Globus pallidus (tissue), 1 donor: ENCODE results near the gene PCNX4.

Source experiments
- DNase-seq: peaks from one replicate; pipeline ENCODE4 v3.0.0-alpha.2; 2015; ENCODE audit warnings: low spot score

The PCNX4 gene

GRCh38 chr14:60174352-60175254, 82.9 kb downstream of the PCNX4 start:
- no peak for DNase-seq

GRCh38 chr14:60175255-60175902, 83.7 kb downstream of the PCNX4 start:
- DNase-seq, result no peak

DNA sequence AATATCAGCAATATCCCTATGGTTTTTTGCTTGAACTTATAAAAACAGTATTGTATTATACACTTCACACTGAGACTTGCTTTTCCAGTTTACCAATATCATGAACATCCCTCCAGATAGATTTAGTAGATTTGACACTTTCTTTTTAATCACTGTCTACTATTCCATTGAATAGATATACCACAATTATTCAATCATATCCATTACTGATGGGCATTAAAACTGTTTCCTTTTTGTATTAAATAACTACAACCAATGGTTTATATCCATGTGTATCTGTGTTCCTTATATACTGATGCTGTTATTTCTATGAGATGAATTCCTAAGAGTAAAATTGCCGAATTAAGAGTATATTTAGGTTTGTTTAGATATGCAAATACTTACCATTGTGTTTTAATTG, 86.4 kb downstream of the PCNX4 start:
- DNase-seq, result no peak

- no peak for DNase-seq
Observed at GRCh38 chr14:60178820-60179219, 87.1 kb downstream of the PCNX4 start.

GRCh38 chr14:60179431-60179869, 87.7 kb downstream of the PCNX4 start:
- DNase-seq, result no peak

DNA sequence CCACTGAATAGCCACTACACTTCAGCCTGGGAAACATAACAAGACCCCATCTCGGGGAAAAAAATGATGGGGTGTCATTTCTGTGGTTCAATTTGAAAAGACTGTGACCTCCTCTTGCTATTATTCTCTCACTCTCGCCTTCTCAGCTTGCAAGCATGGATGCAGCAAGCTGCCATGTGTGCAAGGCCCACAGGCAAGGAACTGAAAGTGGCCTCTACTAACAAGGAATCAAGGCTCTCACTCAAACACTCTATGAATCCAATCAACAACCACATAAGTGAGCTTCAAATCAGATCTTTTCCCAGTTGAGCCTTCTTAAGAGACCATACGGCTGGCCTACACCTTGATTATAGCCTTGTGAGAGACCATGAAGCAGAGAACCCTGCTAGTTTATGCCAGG, 91.4 kb downstream of the PCNX4 start:
- DNase-seq, result no peak

DNA sequence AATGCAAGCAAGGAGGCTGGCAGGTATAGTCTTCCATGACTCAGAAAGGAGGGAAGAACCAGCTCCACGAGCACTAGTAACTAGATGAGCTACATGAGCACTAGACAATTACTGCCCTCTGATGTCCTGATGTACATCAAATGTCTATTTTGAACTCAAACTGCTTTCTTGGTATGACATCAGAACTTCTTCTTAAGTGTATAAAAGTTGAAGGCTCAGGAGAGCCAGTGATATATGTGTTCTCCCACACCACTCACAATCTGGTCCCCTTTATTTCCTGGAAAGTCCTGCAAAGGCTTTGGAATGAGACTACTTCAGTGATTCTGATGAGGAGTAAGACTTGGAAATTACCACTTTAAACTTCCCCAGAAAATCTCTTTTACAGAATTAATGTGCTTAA, 92.0 kb downstream of the PCNX4 start:
- DNase-seq, result no peak

- peak; percentile 69 for DNase-seq
Observed at GRCh38 chr14:60184146-60184904, 92.6 kb downstream of the PCNX4 start.

GRCh38 chr14:60184905-60185555, 93.3 kb downstream of the PCNX4 start:
- DNase-seq, result no peak

DNA sequence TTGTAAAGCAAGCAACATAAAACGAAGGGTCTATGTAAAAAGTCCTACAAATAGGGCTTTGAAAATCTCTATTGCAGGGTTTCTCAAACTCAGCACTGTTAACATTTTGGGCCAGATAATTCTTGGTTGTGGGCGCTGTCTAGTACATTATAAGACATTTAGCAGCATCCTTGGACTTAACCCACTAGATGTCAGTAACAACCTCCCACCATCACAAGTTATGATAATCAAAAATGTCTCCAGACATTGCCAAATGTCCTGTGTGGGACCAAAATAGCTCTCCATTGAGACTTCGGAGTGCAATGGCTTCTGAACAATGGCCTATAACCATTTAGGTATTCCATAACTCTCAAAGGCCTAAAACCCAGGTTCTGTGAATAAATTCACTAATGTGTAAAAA, 96.4 kb downstream of the PCNX4 start:
- no peak for DNase-seq

DNA sequence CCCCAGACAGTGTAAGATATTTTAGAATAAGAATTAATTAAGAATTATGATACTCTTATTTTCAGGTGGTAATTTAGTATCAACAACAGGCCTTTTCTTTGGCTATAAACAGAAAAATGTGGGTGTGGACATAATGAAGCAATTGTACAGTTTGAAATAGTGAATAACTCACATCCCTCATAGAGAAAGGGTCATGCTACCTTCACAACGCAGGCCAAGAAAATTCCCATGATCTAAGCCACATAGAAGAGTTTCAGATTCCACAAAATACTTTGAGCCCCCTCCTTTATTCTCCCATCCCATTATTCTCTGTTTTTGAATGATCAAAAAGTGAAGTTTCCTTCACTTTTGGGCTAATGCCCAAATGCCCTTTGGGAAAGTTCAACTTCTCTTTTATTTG, 97.0 kb downstream of the PCNX4 start:
- DNase-seq, result no peak

DNA sequence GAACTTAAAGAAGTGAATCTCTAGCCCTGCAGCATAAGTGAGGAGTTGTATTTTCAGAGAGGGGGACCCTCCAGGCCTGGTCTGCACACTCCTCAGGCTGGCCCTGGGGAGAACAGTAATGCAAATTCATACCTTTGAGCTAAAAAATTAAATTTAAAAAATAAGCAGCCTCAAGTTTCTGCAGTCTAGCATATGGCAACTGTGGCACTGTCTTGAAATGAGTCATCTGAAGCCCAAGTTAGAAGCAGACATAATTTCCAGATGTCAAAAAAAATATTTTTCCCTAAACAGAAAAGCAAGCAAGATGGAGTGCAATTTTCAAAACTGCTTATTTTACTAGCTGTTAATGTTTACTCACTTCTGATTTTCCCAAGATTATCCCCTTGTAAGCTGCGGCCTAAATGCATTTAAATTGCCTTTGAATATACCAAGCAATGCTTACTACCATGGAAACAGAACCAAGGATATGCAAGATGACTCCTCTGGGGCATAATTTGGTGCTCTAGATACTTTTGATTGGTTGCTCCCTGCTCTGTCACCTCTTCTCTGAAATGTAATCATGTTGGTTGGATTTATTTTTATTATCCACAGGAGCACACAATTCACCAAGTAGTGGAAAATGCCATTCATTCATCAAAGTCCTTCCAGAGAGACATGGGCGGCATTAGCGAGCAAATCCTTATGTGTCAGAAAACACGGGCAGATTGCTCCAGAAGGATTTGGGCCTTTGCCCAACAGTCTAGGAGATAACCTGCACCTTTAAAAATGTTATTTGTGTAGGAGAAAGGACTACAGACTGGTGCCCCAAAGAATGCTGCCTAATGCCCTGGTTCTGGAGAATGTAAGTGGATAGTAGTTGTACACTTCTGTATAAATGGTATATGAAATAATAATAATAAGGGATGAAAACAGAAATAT, 98.5 kb downstream of the PCNX4 start:
- no peak for DNase-seq

- DNase-seq, result no peak
Observed at GRCh38 chr14:60195179-60195810, 103.6 kb downstream of the PCNX4 start.

GRCh38 chr14:60196291-60196690, 104.6 kb downstream of the PCNX4 start:
- no peak for DNase-seq

- no peak for DNase-seq
Observed at GRCh38 chr14:60197629-60198303, 106.0 kb downstream of the PCNX4 start.

DNA sequence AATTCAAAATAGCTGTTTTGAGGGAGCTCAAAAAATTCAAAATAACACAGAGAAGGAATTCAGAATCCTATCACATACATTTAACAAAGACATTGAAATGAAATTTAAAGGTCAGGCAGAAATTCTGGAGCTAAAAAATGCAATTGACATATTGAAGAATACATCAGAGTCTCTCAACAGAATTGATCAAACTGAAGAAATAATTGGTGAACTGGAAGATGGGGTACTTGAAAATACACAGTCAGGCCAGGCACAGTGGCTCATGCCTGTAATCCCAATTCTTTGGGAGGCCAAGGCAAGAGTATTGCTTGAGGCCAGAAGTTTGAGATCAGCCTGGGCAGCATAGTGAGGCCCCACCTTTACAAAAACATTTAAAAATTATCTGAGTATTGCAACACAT, 107.6 kb downstream of the PCNX4 start:
- DNase-seq, result no peak

DNA sequence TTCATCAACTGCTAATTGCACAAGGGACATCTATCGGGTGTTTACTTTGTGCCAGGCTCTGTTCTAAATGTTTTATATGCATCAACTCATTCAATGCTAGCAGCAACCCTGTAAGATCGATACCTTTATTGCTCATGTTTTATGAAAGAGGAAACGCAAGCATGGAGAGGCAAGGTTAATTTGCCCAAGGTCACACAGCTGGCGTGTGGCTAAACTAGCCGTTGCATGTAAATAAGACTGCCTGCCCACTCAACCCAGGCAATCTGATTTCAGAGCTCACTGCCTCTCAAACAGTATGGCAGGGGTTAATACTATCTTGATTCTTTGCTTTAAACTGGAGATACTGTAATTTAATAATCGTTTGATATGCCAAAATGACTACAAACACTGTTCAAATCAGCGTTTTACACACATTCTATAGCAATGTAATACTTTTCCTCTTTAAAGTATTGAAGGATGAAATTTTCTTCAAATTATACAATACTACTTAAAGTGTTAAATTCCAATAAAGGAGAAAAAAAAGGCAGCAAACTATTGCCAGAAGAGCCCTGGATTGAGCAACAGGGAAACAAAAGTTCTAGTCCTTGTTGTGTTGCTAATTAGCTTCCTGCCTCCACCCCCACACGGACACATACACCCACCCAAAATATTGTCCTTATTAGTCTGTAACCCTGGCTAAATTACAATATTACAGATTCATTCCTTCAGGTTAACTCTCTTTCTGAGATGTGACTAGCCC, 112.5 kb downstream of the PCNX4 start:
- no peak for DNase-seq

- no peak for DNase-seq
Observed at GRCh38 chr14:60204843-60205774, 113.4 kb downstream of the PCNX4 start.
